GM12878 (cell line): Measurements from ENCODE around the gene MAP3K10. TPM values are rescaled to one million over a fixed set of nuclear protein-coding genes. Genes with fewer than 3 reads are reported as not detected.

Experiments used
- ATAC-seq: fragments of 200-7000 bp; cut with Tn5 transposase; 3 replicates; pipeline ENCODE4 v1.9.1; 2020; ENCODE audit warnings: mild to moderate bottlenecking, moderate library complexity
- BruUV-seq: library from RNA; stranded (reverse); fragments of 400-500 nt; replicated peaks from 2 replicates; lab custom pipeline; 2021; lab: Mats Ljungman, UMichigan
- CTCF ChIA-PET: fragments of 300-600 bp; sonication (Branson Sonifier 250); formaldehyde crosslinking; extraction: SDS; loops from one replicate; lab custom pipeline; 2021; ENCODE audit warnings: inconsistent platforms; lab: Yijun Ruan, JAX
- POLR2A ChIA-PET: fragments of 350-600 bp; formaldehyde crosslinking; extraction: SDS; loops from one replicate; lab custom pipeline; 2021; ENCODE audit warnings: inconsistent platforms; lab: Charles Lee
- RAD21 ChIA-PET: fragments of 300-600 bp; sonication (Branson Sonifier 250); formaldehyde crosslinking; loops from one replicate; lab custom pipeline; 2023; ENCODE audit warnings: antibody characterized with exemption; ENCODE audit not compliant: unreplicated experiment; lab: Charles Lee
- SMC1A ChIA-PET: fragments of 300-600 bp; sonication (Branson Sonifier 250); formaldehyde crosslinking; loops from one replicate; lab custom pipeline; 2023; ENCODE audit not compliant: unreplicated experiment, uncharacterized antibody; lab: Charles Lee
- DNase-seq: peaks from one replicate; pipeline ENCODE4 v3.0.0-alpha.2; 2011; ENCODE audit warnings: low read depth, low spot score
- FAIRE-seq: peaks from 3 replicates; lab custom pipeline; 2011; peaks lifted over from hg19 to GRCh38; lab: Jason Lieb, UNC
- H2AFZ ChIP-seq: 2 replicates; pipeline ENCODE4 v1.6.0; 2011; ENCODE audit warnings: low read depth, low read length, control low read depth; ENCODE audit not compliant: control insufficient read depth
- H3K27ac ChIP-seq: 2 replicates; pipeline ENCODE4 v1.5.1; 2011; ENCODE audit warnings: control low read depth; ENCODE audit not compliant: control insufficient read depth, insufficient read depth
- H3K27me3 ChIP-seq, 2 experiments: replicated peaks in 1 of 2; 2 replicates each; pipeline versions ENCODE4 v1.6.0 to v1.6.1; 2011; ENCODE audit warnings: low read length in 1 of 2; ENCODE audit not compliant: control insufficient read depth in 2 of 2, insufficient read depth in 2 of 2
- H3K36me3 ChIP-seq, 2 experiments: 2 replicates each; pipeline ENCODE4 v1.5.1; 2011; ENCODE audit warnings: low read length in 1 of 2; ENCODE audit not compliant: control insufficient read depth in 2 of 2, insufficient read depth in 2 of 2
- H3K4me1 ChIP-seq: 2 replicates; pipeline ENCODE4 v1.6.1; 2011; ENCODE audit warnings: mild to moderate bottlenecking, low read length, moderate library complexity, mixed read lengths; ENCODE audit not compliant: control insufficient read depth, insufficient read depth
- H3K4me2 ChIP-seq: 2 replicates; pipeline ENCODE4 v1.6.0; 2011; ENCODE audit warnings: control low read depth; ENCODE audit not compliant: control insufficient read depth, insufficient read depth
- H3K4me3 ChIP-seq: fragments of 200-600 bp; sonication (generic); 2 replicates; pipeline ENCODE4 v1.5.1; 2016
- H3K79me2 ChIP-seq: 2 replicates; pipeline ENCODE4 v1.6.0; 2011; ENCODE audit warnings: low read length; ENCODE audit not compliant: control insufficient read depth, insufficient read depth
- H3K9ac ChIP-seq: 2 replicates; pipeline ENCODE4 v1.8.0; 2011; ENCODE audit warnings: low read length, control low read depth, mixed read lengths; ENCODE audit not compliant: control insufficient read depth, insufficient read depth
- H3K9me3 ChIP-seq: replicated peaks from 3 replicates; pipeline ENCODE4 v1.5.1; 2011; ENCODE audit warnings: mild to moderate bottlenecking, low read length; ENCODE audit not compliant: control insufficient read depth, insufficient read depth
- H4K20me1 ChIP-seq: 2 replicates; pipeline ENCODE4 v1.6.0; 2011; ENCODE audit not compliant: control insufficient read depth, insufficient read depth
- BCL11A ChIP-seq: IDR thresholded peaks from 2 replicates; pipeline ENCODE4 v1.6.1; 2011; ENCODE audit warnings: low read depth, low read length
- CHD1 ChIP-seq: IDR thresholded peaks from 2 replicates; pipeline ENCODE4 v1.6.1; 2012; ENCODE audit warnings: low read depth, low read length, improper control_type of control experiment
- HDGF ChIP-seq: fragments of 450-650 bp; IDR thresholded peaks from 2 replicates; pipeline ENCODE4 v1.6.1; 2016; ENCODE audit warnings: antibody characterized with exemption
- MYB ChIP-seq: fragments of 150-350 bp; IDR thresholded peaks from 2 replicates; pipeline ENCODE4 v1.6.1; 2014; ENCODE audit warnings: mild to moderate bottlenecking, low read depth, low read length, borderline replicate concordance
- NFYA ChIP-seq: IDR thresholded peaks from 2 replicates; pipeline ENCODE4 v1.6.1; 2011; ENCODE audit warnings: low read depth, mild to moderate bottlenecking, low read length, improper control_type of control experiment, borderline replicate concordance
- RUNX3 ChIP-seq: IDR thresholded peaks from 2 replicates; pipeline ENCODE4 v1.6.1; 2012; ENCODE audit warnings: low read length, inconsistent platforms
- SRF ChIP-seq, 2 experiments: IDR thresholded peaks; 2 replicates each; pipeline ENCODE4 v1.6.1; 2011; ENCODE audit warnings: low read depth in 2 of 2, low read length in 2 of 2, mild to moderate bottlenecking in 1 of 2, moderate library complexity in 1 of 2
- SUPT20H ChIP-seq: IDR thresholded peaks from 2 replicates; pipeline ENCODE4 v1.6.1; 2011; ENCODE audit warnings: low read depth, mild to moderate bottlenecking, low read length, moderate library complexity, borderline replicate concordance; ENCODE audit not compliant: control insufficient read depth
- TAF1 ChIP-seq: IDR thresholded peaks from 2 replicates; pipeline ENCODE4 v1.6.1; 2011; ENCODE audit warnings: mild to moderate bottlenecking, low read depth, low read length, borderline replicate concordance
- TCF3 ChIP-seq: IDR thresholded peaks from 2 replicates; pipeline ENCODE4 v1.6.1; 2012; ENCODE audit warnings: low read depth, mild to moderate bottlenecking, low read length, borderline replicate concordance; ENCODE audit not compliant: insufficient read depth
- TCF7 ChIP-seq: IDR thresholded peaks from 2 replicates; pipeline ENCODE4 v1.6.1; 2014; ENCODE audit warnings: antibody characterized with exemption, borderline replicate concordance
- USF2 ChIP-seq: IDR thresholded peaks from 2 replicates; pipeline ENCODE4 v1.6.1; 2011; ENCODE audit warnings: low read depth, low read length, improper control_type of control experiment, borderline replicate concordance
- YBX1 ChIP-seq: fragments of 450-650 bp; IDR thresholded peaks from 2 replicates; pipeline ENCODE4 v1.6.1; 2016; ENCODE audit warnings: antibody characterized with exemption
- ZBED1 ChIP-seq: IDR thresholded peaks from 2 replicates; pipeline ENCODE4 v1.6.1; 2016; ENCODE audit warnings: borderline replicate concordance
- ZNF217 ChIP-seq: fragments of 450-650 bp; IDR thresholded peaks from 2 replicates; pipeline ENCODE4 v1.6.1; 2017; ENCODE audit warnings: antibody characterized with exemption, mild to moderate bottlenecking
- ZSCAN29 ChIP-seq: fragments of 450-650 bp; IDR thresholded peaks from 2 replicates; pipeline ENCODE4 v1.6.1; 2017; ENCODE audit warnings: mild to moderate bottlenecking, moderate library complexity
- WGBS: methylation state at CpG from one replicate; pipeline ENCODE4 v1.1.6; 2016; ENCODE audit warnings: low lambda C conversion rate; ENCODE audit not compliant: insufficient replicate concordance, insufficient coverage; ENCODE audit errors: missing lambda C conversion rate; 5-methylcytosine and 5-hydroxymethylcytosine counted together
- in situ Hi-C: fragments of 300-500 bp; cut with MboI; formaldehyde crosslinking; loops from 9 replicates; pipeline ENCODE4 v1.14.3; 2018; ENCODE audit warnings: mixed read lengths
- intact Hi-C: fragments of 100-400 bp; cut with micrococcal nuclease; formaldehyde crosslinking; loops from one replicate; pipeline ENCODE4 v1.14.2; 2022; ENCODE audit not compliant: unreplicated experiment
- polyA plus RNA-seq, 11 experiments: library from polyadenylated mRNA; depleted of rRNA in 4 of 11; unstranded in 6 of 11; stranded (reverse) in 5 of 11; fragments of >200 nt; fragmentation: Nextera tagmentation in 4 of 11; fragmentation: Illumina TruSeq in 1 of 11; extraction: Ambion mirVana in 4 of 11; extraction: Trizol in 1 of 11; gene quantifications; 1 replicate in 1 of 11; 2 replicates in 10 of 11; pipeline versions ENCODE4 v1.2.1 to v1.2.3, GENCODE V29; 2011 to 2016; ENCODE audit warnings: inconsistent platforms in 2 of 11, missing spikeins in 2 of 11, low read depth in 1 of 11
- total RNA-seq, 4 experiments: library from RNA; depleted of rRNA in 3 of 4; stranded (reverse); fragments of >200 nt in 3 of 4; fragmentation: Illumina TruSeq in 1 of 4; extraction: Trizol in 1 of 4; gene quantifications; 2 replicates each; pipeline versions ENCODE4 v1.2.1 to v1.2.3, GENCODE V29; 2013 to 2021

Gene MAP3K10
- total and polyA plus RNA-seq, 10 of the 15 experiments (the other 5 are each of a cell fraction or from before 2014, with no cell fraction given) = 0.11 to 16.6 (median 2.6) TPM

- no peak for TF ChIP-seq USF2
- no peak for TF ChIP-seq TAF1
- TF ChIP-seq SUPT20H = no peak
- TF ChIP-seq TCF7 = no peak
Observed at GRCh38 chr19:40238775-40239174, 47.5 kb downstream of the MAP3K10 start (continued).

- Histone ChIP-seq H3K4me1 (no peaks in the 10 kb centered on the region), H3K4me2 (no peak overlapping the region), H3K9ac (no peak overlapping the region), H3K36me3 (peaks cover 27 to 45% of the 10 kb centered on the region in 2 experiments; a peak in 3 of 4 replicates), H4K20me1 (no peaks in the 10 kb centered on the region), H2AFZ (no peak overlapping the region), H3K4me3 (no peak overlapping the region), H3K9me3 (no peaks in the 10 kb centered on the region), H3K27me3 (no peaks in the 10 kb centered on the region)
- no peak for FAIRE-seq
- no peak for ATAC-seq
- WGBS = 84% methylated on average over 12 of the region's 12 CpGs
- RAD21 ChIA-PET = no interaction called here
- POLR2A ChIA-PET = no interaction called here
- intact Hi-C loops (no loop called here), in situ Hi-C loops (no loop called here)
- BruUV-seq = no TSS peak
- CTCF ChIA-PET = no interaction called here
- TF ChIP-seq BCL11A (no peak), HDGF (no peak), MYB (no peak), TCF3 (no peak), ZSCAN29 (no peak), SRF (IDR thresholded peaks at IDR 0.05; ENCODE audit: low read depth in 2 of 2, low read length in 2 of 2) (no peak), YBX1 (no peak), CHD1 (no peak), RUNX3 (no peak), ZNF217 (no peak), NFYA (no peak), ZBED1 (no peak)
- TF ChIP-seq, all 136 proteins: peak for 0
- no peak for DNase-seq
- H3K79me2 ChIP-seq = no peaks in the 10 kb centered on the region
- no peak overlapping the region for H3K27ac ChIP-seq
- SMC1A ChIA-PET = no interaction called here
Observed at GRCh38 chr19:40239415-40240226, 48.4 kb downstream of the MAP3K10 start.
